ENCODE data around the gene TFAP2E. TPM values are rescaled to one million over a fixed set of nuclear protein-coding genes. Genes with fewer than 3 reads are reported as not detected.

Gene TFAP2E
- total RNA-seq, 2 donors from 2014 or later, result 0.62 to 0.66 TPM

GRCh38 chr1:35554266-35555211, 18.6 kb upstream of the TFAP2E start:
- Mint-ChIP-seq H3K27me3 (ENCODE audit: insufficient read depth) (no peaks in the 10 kb centered on the region), H3K27ac (peak overlapping the region; percentile 87), H3K4me3 (peak overlapping the region; percentile 89), H3K4me1 (peaks cover 35% of the 10 kb centered on the region), H3K9me3 (no peaks in the 10 kb centered on the region), H3K36me3 (ENCODE audit: low read depth) (peaks cover 26% of the 10 kb centered on the region)
- whole genome bisulfite sequencing, 2 experiments (ENCODE audit: insufficient coverage in 1 of 2, insufficient read length in 1 of 2), result 34% methylated on average over 4 to 7 of the region's 7 CpGs
- TF ChIP-seq CTCF (conservative IDR thresholded peaks at IDR 0.05), result no peak
- no peak for DNase-seq
- H3K9me3 ChIP-seq (ENCODE audit: control insufficient read depth, low read length), result no peaks in the 10 kb centered on the region
- peak overlapping the region; percentile 27 for H3K9ac ChIP-seq (ENCODE audit: extremely low read depth, low read length, poor library complexity, severe bottlenecking)
- no peak overlapping the region for H3K27ac ChIP-seq (ENCODE audit: low read depth, low read length)
- H3K36me3 ChIP-seq (ENCODE audit: control insufficient read depth, insufficient read depth, low read length), result peaks cover 36% of the 10 kb centered on the region
- peak overlapping the region; percentile 89 for H3K4me3 ChIP-seq (ENCODE audit: low read length)
- no peaks in the 10 kb centered on the region for H3K27me3 ChIP-seq (ENCODE audit: control insufficient read depth, insufficient read depth, low read length, poor library complexity, severe bottlenecking)
- H3K4me1 ChIP-seq (ENCODE audit: control insufficient read depth, insufficient read depth, low read length), result peaks cover 9% of the 10 kb centered on the region

GRCh38 chr1:35555212-35555584, 17.9 kb upstream of the TFAP2E start:
- H3K36me3 ChIP-seq (ENCODE audit: control insufficient read depth, insufficient read depth, low read length), result peaks cover 33% of the 10 kb centered on the region
- no peak for TF ChIP-seq CTCF (conservative IDR thresholded peaks at IDR 0.05)
- H3K4me1 Mint-ChIP-seq, result peaks cover 35% of the 10 kb centered on the region
- H3K4me3 Mint-ChIP-seq, result peak overlapping the region; percentile 89
- H3K4me1 ChIP-seq (ENCODE audit: control insufficient read depth, insufficient read depth, low read length), result peaks cover 9% of the 10 kb centered on the region
- H3K36me3 Mint-ChIP-seq (ENCODE audit: low read depth), result peaks cover 26% of the 10 kb centered on the region
- 16 to 28% methylated on average over 2 of the region's 4 CpGs for WGBS, 2 experiments (ENCODE audit: insufficient coverage in 1 of 2, insufficient read length in 1 of 2)
- no peak for DNase-seq
- H3K4me3 ChIP-seq (ENCODE audit: low read length), result peak overlapping the region; percentile 89
- peak overlapping the region; percentile 27 for H3K9ac ChIP-seq (ENCODE audit: extremely low read depth, low read length, poor library complexity, severe bottlenecking)
- H3K27me3 Mint-ChIP-seq (ENCODE audit: insufficient read depth), result no peaks in the 10 kb centered on the region
- H3K27ac Mint-ChIP-seq, result peak overlapping the region; percentile 79
- H3K9me3 Mint-ChIP-seq, result no peaks in the 10 kb centered on the region
- H3K9me3 ChIP-seq (ENCODE audit: control insufficient read depth, low read length), result no peaks in the 10 kb centered on the region
- no peaks in the 10 kb centered on the region for H3K27me3 ChIP-seq (ENCODE audit: control insufficient read depth, insufficient read depth, low read length, poor library complexity, severe bottlenecking)
- no peak overlapping the region for H3K27ac ChIP-seq (ENCODE audit: low read depth, low read length)

GRCh38 chr1:35555601-35556477, 17.3 kb upstream of the TFAP2E start:
- Histone ChIP-seq H3K27ac (ENCODE audit: low read depth, low read length) (no peak overlapping the region), H3K36me3 (ENCODE audit: control insufficient read depth, insufficient read depth, low read length) (peaks cover 31% of the 10 kb centered on the region), H3K27me3 (ENCODE audit: control insufficient read depth, insufficient read depth, low read length, poor library complexity, severe bottlenecking) (no peaks in the 10 kb centered on the region), H3K4me1 (ENCODE audit: control insufficient read depth, insufficient read depth, low read length) (peaks cover 9% of the 10 kb centered on the region), H3K4me3 (ENCODE audit: low read length) (peak overlapping the region; percentile 89), H3K9ac (ENCODE audit: extremely low read depth, low read length, poor library complexity, severe bottlenecking) (peak overlapping the region; percentile 50), H3K9me3 (ENCODE audit: control insufficient read depth, low read length) (no peaks in the 10 kb centered on the region)
- no peak for TF ChIP-seq CTCF (conservative IDR thresholded peaks at IDR 0.05)
- H3K9me3 Mint-ChIP-seq, result no peaks in the 10 kb centered on the region
- no peak for DNase-seq
- H3K36me3 Mint-ChIP-seq (ENCODE audit: low read depth), result peaks cover 24% of the 10 kb centered on the region
- H3K27ac Mint-ChIP-seq, result peak overlapping the region; percentile 88
- 60 to 78% methylated on average over 5 to 10 of the region's 10 CpGs for WGBS, 2 experiments (ENCODE audit: insufficient coverage in 1 of 2, insufficient read length in 1 of 2)
- no peaks in the 10 kb centered on the region for H3K27me3 Mint-ChIP-seq (ENCODE audit: insufficient read depth)
- H3K4me3 Mint-ChIP-seq, result peak overlapping the region; percentile 89
- peaks cover 35% of the 10 kb centered on the region for H3K4me1 Mint-ChIP-seq
